Activated B cell treated with CpG ODN at 0.5 μM for 24 hours (primary cell): ENCODE results near the gene KIRREL3. TPM values are rescaled to one million over a fixed set of nuclear protein-coding genes. Genes with fewer than 3 reads are reported as not detected.

Experiments
- ATAC-seq: fragments of 200-7000 bp; cut with Tn5 transposase; one replicate; pipeline ENCODE4 v1.10.0; 2021; ENCODE audit warnings: low read depth, mild to moderate bottlenecking, moderate library complexity
- CTCF ChIA-PET: fragments of 350-600 bp; sonication (Branson Sonifier 250); formaldehyde crosslinking; loops from one replicate; lab custom pipeline; 2021; ENCODE audit warnings: antibody characterized with exemption; lab: Charles Lee
- POLR2A ChIA-PET: fragments of 350-600 bp; sonication (Branson Sonifier 250); formaldehyde crosslinking; loops from one replicate; lab custom pipeline; 2021; ENCODE audit warnings: antibody characterized with exemption; lab: Charles Lee
- DNase-seq: peaks from one replicate; pipeline ENCODE4 v3.0.0; 2022
- H3K27ac Mint-ChIP-seq: one replicate; pipeline ENCODE4 v1.8.0; 2020; ENCODE audit warnings: mixed read lengths
- H3K27me3 Mint-ChIP-seq: one replicate; pipeline ENCODE4 v1.8.0; 2021; ENCODE audit warnings: mixed read lengths
- H3K36me3 Mint-ChIP-seq: one replicate; pipeline ENCODE4 v1.8.0; 2021; ENCODE audit warnings: low read depth, mixed read lengths
- H3K4me1 Mint-ChIP-seq: one replicate; pipeline ENCODE4 v1.8.0; 2021; ENCODE audit warnings: mixed read lengths
- H3K4me3 Mint-ChIP-seq: one replicate; pipeline ENCODE4 v1.8.0; 2020; ENCODE audit warnings: mild to moderate bottlenecking, mixed read lengths
- H3K9me3 Mint-ChIP-seq: one replicate; pipeline ENCODE4 v1.8.0; 2020; ENCODE audit warnings: mixed read lengths
- CTCF ChIP-seq: fragments of 200-600 bp; IDR thresholded peaks from one replicate; pipeline ENCODE4 v1.8.0; 2022; ENCODE audit warnings: antibody characterized with exemption, mild to moderate bottlenecking
- intact Hi-C: fragments of 100-400 bp; cut with micrococcal nuclease; formaldehyde crosslinking; loops from one replicate; pipeline ENCODE4 v1.15.1; 2024
- total RNA-seq: library from RNA; stranded (reverse); gene quantifications from 2 replicates; pipeline ENCODE4 v1.2.3, GENCODE V29; 2022

KIRREL3 gene
- total RNA-seq, 1 donor from 2014 or later, result not detected

- no peak for TF ChIP-seq CTCF
- no peak for DNase-seq
- ATAC-seq, result no peak
- ChIA-PET POLR2A (no interaction called here), CTCF (no interaction called here)
- Mint-ChIP-seq H3K4me1 (no peaks in the 10 kb centered on the region), H3K27me3 (no peaks in the 10 kb centered on the region), H3K9me3 (peaks cover 7% of the 10 kb centered on the region), H3K4me3 (no peak overlapping the region), H3K27ac (no peak overlapping the region), H3K36me3 (no peaks in the 10 kb centered on the region)
- intact Hi-C loops, result no loop called here
These were observed 548.1 kb downstream of the KIRREL3 start for GRCh38 chr11:126452241-126453101.

- DNase-seq (no peak), ATAC-seq (no peak)
- ChIA-PET CTCF (no interaction called here), POLR2A (no interaction called here)
- Mint-ChIP-seq H3K9me3 (peaks cover 7% of the 10 kb centered on the region), H3K36me3 (no peaks in the 10 kb centered on the region), H3K4me3 (no peak overlapping the region), H3K27ac (no peak overlapping the region), H3K4me1 (no peaks in the 10 kb centered on the region), H3K27me3 (no peaks in the 10 kb centered on the region)
- intact Hi-C loops, result no loop called here
- no peak for TF ChIP-seq CTCF
These were observed 549.3 kb downstream of the KIRREL3 start for GRCh38 chr11:126451211-126451802.

- ChIA-PET CTCF (no interaction called here), POLR2A (no interaction called here)
- intact Hi-C loops, result no loop called here
- Mint-ChIP-seq H3K36me3 (no peaks in the 10 kb centered on the region), H3K4me1 (no peaks in the 10 kb centered on the region), H3K27ac (no peak overlapping the region), H3K9me3 (peaks cover 7% of the 10 kb centered on the region), H3K27me3 (no peaks in the 10 kb centered on the region), H3K4me3 (no peak overlapping the region)
- ATAC-seq (no peak), DNase-seq (no peak)
- TF ChIP-seq CTCF, result no peak
These were observed 549.8 kb downstream of the KIRREL3 start for GRCh38 chr11:126450806-126451205.

- Mint-ChIP-seq H3K9me3 (peaks cover 7% of the 10 kb centered on the region), H3K27ac (no peak overlapping the region), H3K36me3 (no peaks in the 10 kb centered on the region), H3K4me3 (no peak overlapping the region), H3K27me3 (no peaks in the 10 kb centered on the region), H3K4me1 (no peaks in the 10 kb centered on the region)
- ChIA-PET POLR2A (no interaction called here), CTCF (no interaction called here)
- no peak for ATAC-seq
- DNase-seq, result no peak
- intact Hi-C loops, result no loop called here
- TF ChIP-seq CTCF, result no peak
These were observed 550.4 kb downstream of the KIRREL3 start for GRCh38 chr11:126450198-126450597.

GRCh38 chr11:126446581-126446980, 554.0 kb downstream of the KIRREL3 start:
- Mint-ChIP-seq H3K4me3 (no peak overlapping the region), H3K4me1 (no peaks in the 10 kb centered on the region), H3K27me3 (peaks cover 9% of the 10 kb centered on the region), H3K27ac (no peak overlapping the region), H3K9me3 (peaks cover 7% of the 10 kb centered on the region), H3K36me3 (no peaks in the 10 kb centered on the region)
- DNase-seq (no peak), ATAC-seq (no peak)
- CTCF ChIA-PET, result interaction anchor here (1.1 kb wide), 1 partner anchor 34 kb away, joined by 3 read pairs; no protein-coding TSS in a partner anchor
- intact Hi-C loops, result no loop called here
- POLR2A ChIA-PET, result no interaction called here
- TF ChIP-seq CTCF, result no peak
